ENCODE measurements around the gene PLXDC1. TPM values are rescaled to one million over a fixed set of nuclear protein-coding genes. Genes with fewer than 3 reads are reported as not detected.

The PLXDC1 gene
- total and polyA plus RNA-seq, 2 of the 13 experiments (the other 11 are each of a cell fraction or from before 2014, with no cell fraction given), result not detected

DNA sequence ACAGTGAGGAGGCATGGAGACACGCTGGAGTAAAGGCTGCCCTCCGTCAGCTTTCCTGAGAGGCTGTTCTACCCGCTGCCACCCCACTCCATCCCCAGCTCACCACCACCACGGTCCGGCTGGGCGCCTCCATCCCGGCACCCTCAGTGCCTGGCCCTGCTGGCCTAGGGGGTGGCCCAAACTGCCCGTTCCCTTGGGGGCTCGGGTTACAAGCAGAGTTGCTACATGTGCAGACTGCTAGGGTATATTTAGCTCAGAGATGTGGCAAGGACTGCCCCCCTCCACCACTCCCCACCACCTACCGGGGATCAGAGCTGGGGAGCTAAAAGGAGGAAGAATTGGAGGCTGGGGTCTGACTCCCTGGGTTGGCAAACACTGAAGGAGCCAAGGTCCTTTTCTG is 41.9 kb upstream of the PLXDC1 start:
- POLR2A ChIA-PET, result no interaction called here
- Histone ChIP-seq H3K79me2 (ENCODE audit: insufficient read depth, low read length) (no peaks in the 10 kb centered on the region), H3K27me3 (ENCODE audit: control insufficient read depth in 1 of 2, insufficient read depth in 2 of 2, low read length in 2 of 2) (no peaks in the 10 kb centered on the region), H3K36me3 (replicated peaks in 1 of 2; ENCODE audit: control insufficient read depth in 1 of 2, insufficient read depth in 2 of 2, low read length in 2 of 2) (no peaks in the 10 kb centered on the region), H3K9me3 (ENCODE audit: low read length) (no peaks in the 10 kb centered on the region), H3K27ac (ENCODE audit: extremely low read length, insufficient read depth, low read length) (no peak overlapping the region), H3K4me3 (replicated peaks in 1 of 3; ENCODE audit: insufficient read depth in 1 of 3, low read depth in 2 of 3, low read length in 3 of 3) (no peak overlapping the region), H2AFZ (ENCODE audit: low read length) (no peak overlapping the region), H3K9ac (ENCODE audit: insufficient read depth, low read depth, low read length) (no peak overlapping the region), H3K4me2 (ENCODE audit: low read depth, low read length) (no peak overlapping the region), H4K20me1 (ENCODE audit: insufficient read depth, low read length) (no peaks in the 10 kb centered on the region), H3K4me1 (ENCODE audit: insufficient read depth, low read length) (peaks cover 31% of the 10 kb centered on the region)
- FAIRE-seq, result no peak
- CTCF ChIA-PET (ENCODE audit: low intra/inter-chr PET ratio, low total read pairs), result interaction anchor here (1.7 kb wide), 1 partner anchor 51 kb away, joined by 6 read pairs; no protein-coding TSS in a partner anchor
- in situ Hi-C loops (cut with HindIII; ENCODE audit: extremely low pct_ligation_motif_present, low pct_unique_long_range_greater_than_20kb) (no loop called here), intact Hi-C loops (cut with micrococcal nuclease; ENCODE audit: unreplicated experiment) (loop anchor here (5.0 kb wide), 1 partner anchor 49 kb away; no protein-coding TSS in a partner anchor)
- no peak for TF ChIP-seq MBD4 (IDR thresholded peaks at IDR 0.05; ENCODE audit: borderline replicate concordance, low read length)
- TF ChIP-seq ZNF569 (CRISPR knock-in tag; IDR thresholded peaks at IDR 0.05; ENCODE audit: borderline replicate concordance), result no peak
- no peak for TF ChIP-seq JUNB (CRISPR knock-in tag; IDR thresholded peaks at IDR 0.05; ENCODE audit: borderline replicate concordance)
- TF ChIP-seq ZNF264 (CRISPR knock-in tag; IDR thresholded peaks at IDR 0.05), result no peak
- TF ChIP-seq KLF9 (CRISPR knock-in tag; IDR thresholded peaks at IDR 0.05; ENCODE audit: low read depth), result no peak
- no peak for TF ChIP-seq ZNF180 (CRISPR knock-in tag; IDR thresholded peaks at IDR 0.05; ENCODE audit: borderline replicate concordance, low read depth)
- no peak for TF ChIP-seq YY1 (IDR thresholded peaks at IDR 0.05; ENCODE audit: insufficient read depth, insufficient replicate concordance, low read depth, low read length)
- TF ChIP-seq, protein P1, sequence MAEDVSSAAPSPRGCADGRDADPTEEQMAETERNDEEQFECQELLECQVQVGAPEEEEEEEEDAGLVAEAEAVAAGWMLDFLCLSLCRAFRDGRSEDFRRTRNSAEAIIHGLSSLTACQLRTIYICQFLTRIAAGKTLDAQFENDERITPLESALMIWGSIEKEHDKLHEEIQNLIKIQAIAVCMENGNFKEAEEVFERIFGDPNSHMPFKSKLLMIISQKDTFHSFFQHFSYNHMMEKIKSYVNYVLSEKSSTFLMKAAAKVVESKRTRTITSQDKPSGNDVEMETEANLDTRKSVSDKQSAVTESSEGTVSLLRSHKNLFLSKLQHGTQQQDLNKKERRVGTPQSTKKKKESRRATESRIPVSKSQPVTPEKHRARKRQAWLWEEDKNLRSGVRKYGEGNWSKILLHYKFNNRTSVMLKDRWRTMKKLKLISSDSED (CRISPR knock-in tag; IDR thresholded peaks at IDR 0.05), result no peak
- TF ChIP-seq ZNF101 (CRISPR knock-in tag; IDR thresholded peaks at IDR 0.05; ENCODE audit: borderline replicate concordance, low read depth), result no peak
- DNase-seq (ENCODE audit: low spot score), result no peak
- 89% methylated on average over 10 of the region's 10 CpGs for WGBS (ENCODE audit: low lambda C conversion rate)
- no TSS peak for BruUV-seq (replicated peaks)
- no peak for ATAC-seq
